HCT116 (cell line): ENCODE results near the gene ASMTL. TPM values are rescaled to one million over a fixed set of nuclear protein-coding genes. Genes with fewer than 3 reads are reported as not detected.
"Not testable (repeated sequence)": the region's sequence is repeated elsewhere in the genome, so short reads cannot be mapped to it uniquely, and the experiment has no call there.

Experiments
- ATAC-seq: fragments of 200-7000 bp; cut with Tn5 transposase; 2 replicates; pipeline ENCODE4 v1.9.1; 2020; ENCODE audit warnings: mild to moderate bottlenecking, moderate library complexity
- BruUV-seq: library from RNA; stranded (reverse); fragments of 400-500 nt; replicated peaks from 2 replicates; lab custom pipeline; 2021; lab: Mats Ljungman, UMichigan
- CTCF ChIA-PET: fragments of 300-600 bp; sonication (Branson Sonifier 250); formaldehyde crosslinking; loops from one replicate; lab custom pipeline; 2021; ENCODE audit warnings: antibody characterized with exemption; lab: Charles Lee
- POLR2A ChIA-PET: fragments of 300-600, 350-600 bp; sonication (Branson Sonifier 250); formaldehyde crosslinking; loops from one replicate; lab custom pipeline; 2021; ENCODE audit warnings: antibody characterized with exemption; lab: Charles Lee
- RAD21 ChIA-PET, 2 experiments: fragments of 300-600 bp; sonication (Branson Sonifier 250); formaldehyde crosslinking; loops; one replicate each; lab custom pipeline; 2023; ENCODE audit warnings: low total read pairs in 2 of 2; ENCODE audit not compliant: uncharacterized antibody in 2 of 2, unreplicated experiment in 2 of 2, low non-redundant PET in 1 of 2; lab: Charles Lee
- DNase-seq: peaks from one replicate; pipeline ENCODE4 v3.0.0-alpha.2; 2010; ENCODE audit warnings: low read depth, low spot score
- H2AFZ ChIP-seq: fragments of 200-600 bp; shearing (Covaris generic), sonication (generic); 2 replicates; pipeline ENCODE4 v1.6.1; 2017; ENCODE audit warnings: low read depth, mixed run types, mixed read lengths, antibody characterized with exemption, low read length; ENCODE audit not compliant: poor library complexity, severe bottlenecking
- H3K27ac ChIP-seq: 2 replicates; pipeline ENCODE4 v1.5.1; 2012; ENCODE audit warnings: low read depth, low read length
- H3K27me3 ChIP-seq: fragments of 200-600 bp; sonication (generic); 2 replicates; pipeline ENCODE4 v1.6.1; 2016; ENCODE audit warnings: mixed run types, low read length, mixed read lengths; ENCODE audit not compliant: insufficient read depth
- H3K36me3 ChIP-seq, 2 experiments: fragments of 200-500 bp in 1 of 2; fragments of 200-600 bp in 1 of 2; sonication (Bioruptor generic) in 1 of 2; sonication (generic) in 1 of 2; 2 replicates each; pipeline versions ENCODE4 v1.5.1 to v1.6.1; 2014 to 2016; ENCODE audit warnings: low read length in 2 of 2, inconsistent platforms in 1 of 2, mixed read lengths in 1 of 2, mixed run types in 1 of 2; ENCODE audit not compliant: insufficient read depth in 2 of 2, control insufficient read depth in 1 of 2
- H3K4me1 ChIP-seq, 2 experiments: fragments of 200-600 bp in 1 of 2; sonication (generic) in 1 of 2; 2 replicates each; pipeline versions ENCODE4 v1.5.1 to v1.6.1; 2012 to 2017; ENCODE audit warnings: low read length in 2 of 2, inconsistent platforms in 1 of 2, mild to moderate bottlenecking in 1 of 2, mixed read lengths in 1 of 2, mixed run types in 1 of 2, moderate library complexity in 1 of 2; ENCODE audit not compliant: insufficient read depth in 2 of 2, control insufficient read depth in 1 of 2
- H3K4me2 ChIP-seq: fragments of 200-600 bp; sonication (generic); 2 replicates; pipeline ENCODE4 v1.6.1; 2017; ENCODE audit warnings: mixed run types, low read length, mixed read lengths
- H3K4me3 ChIP-seq, 2 experiments: fragments of 200-600 bp in 1 of 2; sonication (generic) in 1 of 2; replicated peaks in 1 of 2; 2 replicates each; pipeline ENCODE4 v1.5.1; 2011 to 2016; ENCODE audit warnings: low read length in 2 of 2, control low read depth in 1 of 2, low read depth in 1 of 2, mild to moderate bottlenecking in 1 of 2, mixed read lengths in 1 of 2, mixed run types in 1 of 2
- H3K79me2 ChIP-seq: fragments of 200-600 bp; sonication (generic); 2 replicates; pipeline ENCODE4 v1.6.1; 2017; ENCODE audit warnings: mild to moderate bottlenecking, mixed run types, low read length, moderate library complexity, mixed read lengths; ENCODE audit not compliant: insufficient read depth
- H3K9ac ChIP-seq: fragments of 200-600 bp; sonication (generic); 2 replicates; pipeline ENCODE4 v1.6.1; 2016; ENCODE audit warnings: low read length, mixed read lengths
- H3K9me2 ChIP-seq: fragments of 200-600 bp; sonication (generic), shearing (Covaris generic); 2 replicates; pipeline ENCODE4 v1.6.1; 2017; ENCODE audit warnings: mixed run types, mild to moderate bottlenecking, moderate library complexity; ENCODE audit not compliant: insufficient read depth
- H3K9me3 ChIP-seq, 2 experiments: fragments of 200-500 bp in 1 of 2; fragments of 200-600 bp in 1 of 2; sonication (Bioruptor generic) in 1 of 2; sonication (generic) in 1 of 2; 2 replicates each; pipeline ENCODE4 v1.6.1; 2014 to 2017; ENCODE audit warnings: low read length in 2 of 2, mixed read lengths in 2 of 2, inconsistent platforms in 1 of 2, low read depth in 1 of 2, mild to moderate bottlenecking in 1 of 2, mixed run types in 1 of 2, moderate library complexity in 1 of 2; ENCODE audit not compliant: control insufficient read depth in 1 of 2, insufficient read depth in 1 of 2
- H4K20me1 ChIP-seq: fragments of 200-600 bp; sonication (generic), shearing (Covaris generic); 2 replicates; pipeline ENCODE4 v1.6.1; 2017; ENCODE audit warnings: mixed run types, mild to moderate bottlenecking, moderate library complexity; ENCODE audit not compliant: insufficient read depth
- CBX3 ChIP-seq: IDR thresholded peaks from 2 replicates; pipeline ENCODE4 v1.6.1; 2012; ENCODE audit warnings: low read depth
- CEBPB ChIP-seq: IDR thresholded peaks from 2 replicates; pipeline ENCODE4 v1.6.1; 2012; ENCODE audit warnings: low read depth
- TCF7L2 ChIP-seq: IDR thresholded peaks from 2 replicates; pipeline ENCODE4 v1.7.0; 2011; ENCODE audit warnings: borderline replicate concordance, inconsistent platforms; ENCODE audit not compliant: insufficient read depth, insufficient read length; ENCODE audit errors: extremely low read depth
- ZFX ChIP-seq: fragments of 450-650 bp; IDR thresholded peaks from 2 replicates; pipeline ENCODE4 v1.6.1; 2017
- intact Hi-C: fragments of 100-400 bp; cut with micrococcal nuclease; formaldehyde crosslinking; loops from 2 replicates; pipeline ENCODE4 v1.10.0; 2022
- total RNA-seq: library from RNA; stranded (reverse); gene quantifications from one replicate; pipeline ENCODE4 v1.2.1, GENCODE V29; 2021; ENCODE audit not compliant: unreplicated experiment
- TF ChIP-seq, protein P1 (sequence below): IDR thresholded peaks from 2 replicates; pipeline ENCODE4 v1.6.1; 2012
- TF ChIP-seq, protein P2 (sequence below): IDR thresholded peaks from 2 replicates; pipeline ENCODE4 v1.6.1; 2011; ENCODE audit warnings: mild to moderate bottlenecking, low read length, moderate library complexity; ENCODE audit not compliant: insufficient replicate concordance; ENCODE audit errors: extremely low read depth
- TF ChIP-seq, protein P3 (sequence below): IDR thresholded peaks from 2 replicates; pipeline ENCODE4 v1.6.1; 2012

Gene ASMTL
- total RNA-seq, 1 experiment from 2014 or later, result 59.6 TPM

DNA sequence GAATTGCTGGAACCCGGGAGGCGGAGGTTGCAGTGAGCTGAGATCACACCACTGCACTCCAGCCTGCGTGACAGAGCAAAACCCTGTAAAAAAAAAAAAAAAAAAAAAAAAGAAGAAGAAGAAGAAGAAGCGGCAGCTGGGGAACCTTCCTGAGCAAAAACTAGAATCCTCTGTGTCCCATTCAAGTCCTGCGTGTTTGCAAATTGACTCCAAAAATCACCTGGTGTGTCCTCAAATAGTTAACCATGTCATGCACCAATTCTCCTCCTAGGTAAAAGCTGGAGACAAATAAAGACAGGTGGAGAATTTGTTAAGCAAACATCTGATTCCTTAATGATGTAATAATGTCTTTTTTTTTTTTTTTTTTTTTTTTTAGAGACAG is 31.9 kb upstream of the ASMTL start:
- Histone ChIP-seq H3K4me1 (peaks cover 12% of the 10 kb centered on the region in 2 experiments), H3K27me3 (no peaks in the 10 kb centered on the region), H3K4me2 (no peak overlapping the region), H4K20me1 (no peaks in the 10 kb centered on the region), H2AFZ (no peak overlapping the region), H3K27ac (no peak overlapping the region)
- CTCF ChIA-PET, result no interaction called here
- POLR2A ChIA-PET, result no interaction called here
- ATAC-seq (no peak), DNase-seq (no peak)
- intact Hi-C loops, result no loop called here
- TF ChIP-seq, protein P1, sequence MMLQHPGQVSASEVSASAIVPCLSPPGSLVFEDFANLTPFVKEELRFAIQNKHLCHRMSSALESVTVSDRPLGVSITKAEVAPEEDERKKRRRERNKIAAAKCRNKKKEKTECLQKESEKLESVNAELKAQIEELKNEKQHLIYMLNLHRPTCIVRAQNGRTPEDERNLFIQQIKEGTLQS, result no peak
- TF ChIP-seq, protein P2, sequence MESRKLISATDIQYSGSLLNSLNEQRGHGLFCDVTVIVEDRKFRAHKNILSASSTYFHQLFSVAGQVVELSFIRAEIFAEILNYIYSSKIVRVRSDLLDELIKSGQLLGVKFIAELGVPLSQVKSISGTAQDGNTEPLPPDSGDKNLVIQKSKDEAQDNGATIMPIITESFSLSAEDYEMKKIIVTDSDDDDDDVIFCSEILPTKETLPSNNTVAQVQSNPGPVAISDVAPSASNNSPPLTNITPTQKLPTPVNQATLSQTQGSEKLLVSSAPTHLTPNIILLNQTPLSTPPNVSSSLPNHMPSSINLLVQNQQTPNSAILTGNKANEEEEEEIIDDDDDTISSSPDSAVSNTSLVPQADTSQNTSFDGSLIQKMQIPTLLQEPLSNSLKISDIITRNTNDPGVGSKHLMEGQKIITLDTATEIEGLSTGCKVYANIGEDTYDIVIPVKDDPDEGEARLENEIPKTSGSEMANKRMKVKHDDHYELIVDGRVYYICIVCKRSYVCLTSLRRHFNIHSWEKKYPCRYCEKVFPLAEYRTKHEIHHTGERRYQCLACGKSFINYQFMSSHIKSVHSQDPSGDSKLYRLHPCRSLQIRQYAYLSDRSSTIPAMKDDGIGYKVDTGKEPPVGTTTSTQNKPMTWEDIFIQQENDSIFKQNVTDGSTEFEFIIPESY, result no peak
- no peak for TF ChIP-seq CBX3
- TF ChIP-seq, protein P3, sequence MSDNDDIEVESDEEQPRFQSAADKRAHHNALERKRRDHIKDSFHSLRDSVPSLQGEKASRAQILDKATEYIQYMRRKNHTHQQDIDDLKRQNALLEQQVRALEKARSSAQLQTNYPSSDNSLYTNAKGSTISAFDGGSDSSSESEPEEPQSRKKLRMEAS, result no peak
- TF ChIP-seq, all 23 proteins: peak for 0
- H3K9me3 ChIP-seq, result peaks cover 0 to 3% of the 10 kb centered on the region in 2 experiments; a peak in 1 of 4 replicates
- no peaks in the 10 kb centered on the region for H3K9me2 ChIP-seq
- no peak overlapping the region for H3K9ac ChIP-seq
- BruUV-seq, result no TSS peak
- RAD21 ChIA-PET, result no interaction called here
- H3K36me3 ChIP-seq, result no peaks in the 10 kb centered on the region
- no peaks in the 10 kb centered on the region for H3K79me2 ChIP-seq
- H3K4me3 ChIP-seq, result no peak overlapping the region

DNA sequence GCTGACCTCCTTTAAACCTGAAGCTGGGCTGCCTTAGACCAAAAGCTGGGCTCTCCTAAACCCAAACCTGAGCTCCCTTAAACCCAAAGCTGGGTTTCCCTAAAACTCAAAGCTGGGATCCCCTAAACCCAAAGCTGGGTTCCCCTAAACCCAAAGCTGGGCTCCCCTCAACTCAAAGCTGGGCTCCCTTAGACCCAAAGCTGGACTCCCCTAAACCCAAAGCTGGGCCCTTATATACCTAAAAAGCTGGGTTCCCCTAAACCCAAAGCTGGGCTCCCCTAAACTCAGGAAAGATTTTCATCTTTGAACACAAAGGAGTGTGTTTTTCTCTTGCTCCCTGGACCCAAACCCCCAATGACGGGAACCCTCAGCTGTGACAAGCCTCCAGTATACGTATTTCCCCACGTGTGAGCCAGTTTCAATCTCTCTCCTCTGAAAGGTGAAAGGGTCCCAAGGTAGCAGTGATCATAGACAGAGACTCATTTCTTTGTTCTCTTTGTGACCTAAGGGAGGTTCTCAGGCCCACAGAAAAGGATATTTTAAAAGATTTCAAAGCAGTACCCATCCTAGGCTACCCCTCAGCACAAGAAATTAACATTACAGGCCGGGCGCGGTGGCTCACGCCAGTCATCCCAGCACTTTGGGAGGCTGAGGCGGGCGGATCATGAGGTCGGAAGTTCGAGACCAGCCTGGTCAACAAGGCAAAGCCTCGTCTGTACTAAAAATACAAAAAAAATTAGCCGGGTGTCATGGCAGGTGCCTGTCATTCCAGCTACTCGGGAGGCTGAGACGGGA is 31.3 kb upstream of the ASMTL start:
- POLR2A ChIA-PET, result no interaction called here

DNA sequence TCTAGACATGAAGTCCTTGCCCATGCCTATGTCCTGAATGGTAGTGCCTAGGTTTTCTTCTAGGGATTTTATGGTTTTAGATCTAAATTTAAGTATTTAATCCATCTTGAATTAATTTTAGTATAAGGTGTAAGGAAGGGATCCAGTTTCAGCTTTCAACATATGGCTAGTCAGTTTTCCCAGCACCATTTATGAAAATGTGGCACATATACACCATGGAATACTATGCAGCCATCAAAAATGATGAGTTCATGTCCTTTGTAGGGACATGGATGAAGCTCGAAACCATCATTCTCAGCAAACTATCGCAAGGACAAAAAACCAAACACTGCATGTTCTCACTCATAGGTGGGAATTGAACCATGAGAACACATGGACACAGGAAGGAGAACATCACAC is 29.8 kb upstream of the ASMTL start:
- H3K9me3 ChIP-seq, H3K79me2 ChIP-seq, H4K20me1 ChIP-seq, H3K27ac ChIP-seq, H3K27me3 ChIP-seq, H3K9ac ChIP-seq, RAD21 ChIA-PET, CTCF ChIA-PET, intact Hi-C loops, H3K9me2 ChIP-seq, ATAC-seq, H3K36me3 ChIP-seq, POLR2A ChIA-PET, BruUV-seq, H2AFZ ChIP-seq, DNase-seq: not testable (repeated sequence)
- Histone ChIP-seq H3K4me3 (peak overlapping the region in 1 of 2 experiments; percentile 40; a peak in 1 of 4 replicates), H3K4me1 (peaks cover 12% of the 10 kb centered on the region in 2 experiments), H3K4me2 (peak overlapping the region; percentile 70)

More for the DNA sequence above, 31.3 kb upstream of the ASMTL start:
- ChIA-PET CTCF (no interaction called here), RAD21 (no interaction called here)
- Histone ChIP-seq H3K36me3 (no peaks in the 10 kb centered on the region), H2AFZ (no peak overlapping the region), H3K9me2 (no peaks in the 10 kb centered on the region), H3K4me3 (no peak overlapping the region), H3K9ac (no peak overlapping the region), H3K4me1 (peaks cover 12% of the 10 kb centered on the region in 2 experiments), H3K27ac (no peak overlapping the region), H3K79me2 (no peaks in the 10 kb centered on the region), H3K4me2 (no peak overlapping the region), H3K9me3 (peaks cover 0 to 3% of the 10 kb centered on the region in 2 experiments; a peak in 1 of 4 replicates), H3K27me3 (no peaks in the 10 kb centered on the region), H4K20me1 (no peaks in the 10 kb centered on the region)
- DNase-seq (no peak), ATAC-seq (no peak)
- no peak for TF ChIP-seq ZFX
- no peak for TF ChIP-seq TCF7L2
- TF ChIP-seq CEBPB, result no peak
- BruUV-seq, result no TSS peak
- intact Hi-C loops, result no loop called here
